NCI-H69 (cell line): ENCODE measurements around the gene PUS1.
"Not testable (repeated sequence)": the region's sequence is repeated elsewhere in the genome, so short reads cannot be mapped to it uniquely, and the experiment has no call there.

Experiments used
- DNase-seq: peaks from one replicate; lab custom pipeline; 2025; lab: John Stamatoyannopoulos, UW

PUS1 gene

DNA sequence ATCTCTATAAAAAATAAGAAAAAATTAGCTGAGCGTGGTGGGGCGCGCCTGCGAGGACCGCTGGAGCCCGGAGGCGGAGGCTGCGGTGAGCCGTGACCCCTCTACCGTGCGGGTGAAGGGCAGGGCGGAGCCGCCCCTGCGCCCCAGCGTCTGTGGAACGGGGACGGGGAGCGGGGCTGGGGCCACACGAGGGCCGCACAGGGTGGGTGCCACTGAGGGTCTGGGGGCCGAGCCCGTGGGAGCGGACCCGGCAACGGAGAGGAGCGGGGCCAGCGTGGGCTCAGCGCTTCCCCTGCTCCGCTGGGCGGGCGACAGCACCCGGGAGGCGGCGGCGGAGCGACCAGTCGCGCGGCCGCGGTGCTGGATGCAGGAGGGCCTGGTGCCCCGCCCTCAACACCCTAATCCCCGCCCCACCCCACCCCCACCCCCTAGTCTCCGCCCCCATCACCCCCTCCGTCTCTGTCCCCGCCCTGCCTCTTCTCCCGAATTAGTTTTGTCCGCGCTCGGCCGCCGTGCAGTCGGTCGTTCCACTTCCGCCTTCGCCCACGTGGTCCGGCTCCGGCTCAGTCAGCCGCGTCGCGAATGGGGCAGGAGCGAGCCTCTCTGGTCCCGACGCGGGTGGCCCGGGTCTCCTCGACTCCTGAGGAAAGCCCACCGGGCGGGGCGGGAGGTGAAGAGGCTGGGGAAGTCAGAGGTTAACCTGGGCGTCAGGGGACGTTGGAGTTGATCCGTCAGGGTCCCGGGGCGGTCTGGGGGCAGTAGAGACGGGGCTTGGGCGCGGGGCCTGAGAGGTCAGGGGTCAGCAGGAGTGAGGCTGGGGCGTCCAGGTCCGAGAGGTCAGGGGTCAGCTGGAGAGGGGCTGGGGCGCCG is at the start of gene PUS1:
Gene PUS1 (plus strand): TSS at position 566 of the 870 bp plus-strand sequence. CDS start 447 bp downstream, outside the sequence.
- DNase-seq = peak; percentile 98

GRCh38 chr12:131882804-131883520 is 46.1 kb upstream of the PUS1 start:
- DNase-seq = peak; percentile 12

DNA sequence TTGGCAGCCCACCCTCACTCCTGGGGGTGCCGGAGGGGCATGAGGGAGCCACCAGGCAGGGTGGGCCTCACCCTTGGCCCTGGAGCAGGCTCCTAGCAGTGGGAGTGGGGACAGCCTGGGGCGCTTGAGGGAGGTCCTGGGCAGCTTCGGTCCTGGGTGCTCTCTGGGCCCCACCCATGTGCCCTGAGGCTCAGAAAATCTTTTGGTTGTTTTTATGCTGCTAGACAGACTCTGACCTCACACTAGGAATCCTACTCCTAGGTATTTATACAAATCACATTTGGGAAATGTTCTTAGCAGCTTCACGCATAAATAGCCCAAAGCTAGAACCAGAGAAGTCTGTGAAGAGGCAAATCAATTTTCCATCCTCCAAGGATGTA is 45.6 kb upstream of the PUS1 start:
- no peak for DNase-seq

DNA sequence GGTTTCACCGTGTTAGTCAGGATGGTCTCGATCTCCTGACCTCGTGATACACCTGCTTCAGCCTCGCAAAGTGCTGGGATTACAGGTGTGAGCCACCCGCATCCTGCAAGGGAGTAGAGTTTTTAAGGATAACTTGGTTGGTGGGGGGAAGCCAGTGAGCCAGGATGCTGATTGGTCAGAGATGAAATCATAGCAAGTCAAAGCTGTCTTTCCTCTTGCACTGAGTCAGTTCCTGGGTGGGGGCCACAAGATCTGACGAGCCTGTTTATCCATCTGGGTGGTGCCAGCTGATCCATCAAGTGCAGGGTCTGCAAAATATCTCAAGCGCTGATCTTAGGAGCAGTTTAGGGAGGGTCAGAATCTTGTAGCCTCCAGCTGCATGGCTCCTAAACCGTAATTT is 44.0 kb upstream of the PUS1 start:
- not testable (repeated sequence) for DNase-seq

DNA sequence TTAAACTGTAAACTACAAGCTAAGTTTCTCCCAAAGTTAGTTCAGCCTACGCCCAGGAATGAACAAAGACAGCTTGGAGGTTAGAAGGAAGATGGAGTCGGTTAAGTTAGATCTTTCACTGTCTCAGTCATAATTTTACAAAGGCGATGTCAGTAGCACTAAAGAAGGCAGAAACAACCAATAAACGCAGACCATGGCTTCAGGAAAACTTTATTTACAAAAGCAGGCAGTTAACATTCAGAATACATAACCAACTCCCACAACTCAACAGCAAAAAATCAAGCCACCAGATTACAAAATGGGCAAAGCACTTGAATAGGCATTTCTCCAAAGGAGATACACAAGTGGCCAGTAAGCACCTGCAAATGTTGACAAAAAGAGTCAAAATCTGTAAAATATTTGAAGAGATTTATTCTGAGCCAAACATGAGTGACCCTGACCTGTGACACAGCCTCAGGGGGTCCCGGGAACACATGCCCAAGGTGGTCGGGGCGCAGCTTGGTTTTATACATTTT is 43.5 kb upstream of the PUS1 start:
- DNase-seq = no peak

DNA sequence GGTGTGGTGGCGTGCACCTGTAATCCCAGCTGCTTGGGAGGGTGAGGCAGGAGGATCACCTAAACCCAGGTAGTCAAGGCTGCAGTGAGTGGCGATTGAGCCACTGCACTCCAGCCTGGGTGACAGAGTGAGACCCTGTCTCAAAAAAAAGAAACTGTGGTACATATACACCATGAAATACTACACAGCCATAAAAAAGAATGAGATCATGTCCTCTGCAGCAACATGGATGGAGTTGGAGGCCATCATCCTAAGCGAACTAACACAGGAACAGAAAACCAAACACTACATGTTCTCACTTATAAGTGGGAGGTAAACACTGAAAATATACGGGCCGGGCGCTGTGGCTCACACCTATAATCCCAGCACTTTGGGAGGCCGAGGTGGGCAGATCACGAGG is 37.4 kb upstream of the PUS1 start:
- not testable (repeated sequence) for DNase-seq

GRCh38 chr12:131892711-131893604 is 36.1 kb upstream of the PUS1 start:
- DNase-seq = no peak

- peak; percentile 33 for DNase-seq
Observed at GRCh38 chr12:131893605-131894312, 35.3 kb upstream of the PUS1 start.

DNA sequence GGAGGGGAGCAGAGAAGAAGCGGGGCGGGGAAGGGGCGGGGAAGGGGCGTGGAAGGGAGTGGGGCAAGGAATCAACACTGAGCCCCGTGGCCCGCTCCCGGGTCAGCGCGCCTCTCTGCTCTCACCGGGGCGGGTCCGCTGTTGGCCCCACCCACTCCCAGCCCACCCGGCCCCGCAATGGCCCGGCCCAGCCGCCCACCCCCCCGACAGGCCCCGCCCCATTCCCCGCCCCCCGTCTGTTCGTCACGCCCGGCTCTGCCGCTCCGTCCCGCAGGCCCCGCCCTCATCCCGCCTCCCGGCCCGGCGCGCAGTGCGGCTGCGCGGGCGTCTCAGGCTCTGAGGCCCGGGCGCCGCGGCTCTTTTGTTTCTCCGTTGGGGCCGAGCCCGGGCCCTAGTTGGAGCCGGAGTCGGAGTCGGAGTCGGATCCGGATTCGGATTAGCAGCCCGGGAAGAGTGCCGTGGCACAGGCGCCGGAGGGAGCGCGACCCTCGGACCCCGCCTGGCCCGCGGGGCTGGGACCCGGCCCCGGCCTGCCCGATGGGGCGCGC is 34.7 kb upstream of the PUS1 start, which contains the start of gene ULK1:
Gene ULK1 (plus strand): TSS at position 310 of the 548 bp plus-strand sequence. CDS start 380 bp downstream, outside the sequence.
- peak; percentile 98 for DNase-seq

- peak; percentile 61 for DNase-seq
Observed at GRCh38 chr12:131894981-131895639, 34.0 kb upstream of the PUS1 start.

GRCh38 chr12:131895640-131896079 is 33.4 kb upstream of the PUS1 start:
- no peak for DNase-seq

- peak; percentile 91 for DNase-seq
Observed at GRCh38 chr12:131896080-131896810, 32.8 kb upstream of the PUS1 start.

DNA sequence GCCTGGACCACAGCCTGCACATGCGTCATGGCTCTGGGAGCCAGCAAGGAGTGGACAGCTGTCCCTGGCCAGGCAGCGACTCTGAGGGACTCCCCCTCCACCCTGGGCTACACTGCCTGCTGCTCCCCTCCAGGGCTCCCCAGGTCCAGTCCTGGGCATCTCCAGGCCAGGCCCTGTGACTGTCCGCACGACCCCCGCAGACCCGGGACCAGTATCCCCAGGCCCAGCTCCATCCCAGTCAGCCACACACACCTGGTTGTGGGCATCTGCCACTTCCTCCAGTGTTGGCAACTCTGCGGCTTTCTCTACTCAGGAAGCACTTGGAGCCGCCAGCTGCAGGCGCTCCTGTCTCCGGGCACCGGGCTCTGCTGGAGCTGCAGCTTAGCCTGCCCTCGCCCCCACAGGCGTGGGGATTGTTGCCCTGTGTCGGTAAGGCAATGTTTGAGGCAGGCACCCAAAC is 32.2 kb upstream of the PUS1 start:
- DNase-seq = no peak

- DNase-seq = no peak
Observed at GRCh38 chr12:131897276-131897675, 31.8 kb upstream of the PUS1 start.

DNA sequence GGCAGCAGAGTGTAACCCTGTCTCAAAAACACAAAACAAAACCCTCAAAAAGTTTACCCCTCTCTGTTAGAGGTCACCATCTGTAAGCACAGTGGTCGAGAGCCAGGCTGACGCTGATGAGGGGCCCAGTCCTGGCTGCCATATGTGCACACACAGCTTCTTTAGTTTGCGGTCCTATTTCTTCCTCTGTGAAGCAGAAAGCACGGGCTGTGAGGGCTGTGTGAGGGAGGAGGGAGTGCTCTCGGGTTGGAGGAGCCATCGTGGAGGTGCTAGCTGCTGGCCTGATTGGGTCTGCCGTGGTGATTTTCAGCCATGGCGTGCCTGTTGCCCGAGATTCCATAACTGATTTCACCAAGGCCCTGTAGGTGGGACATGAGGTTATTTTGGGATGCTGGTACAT is 31.2 kb upstream of the PUS1 start:
- DNase-seq = no peak

DNA sequence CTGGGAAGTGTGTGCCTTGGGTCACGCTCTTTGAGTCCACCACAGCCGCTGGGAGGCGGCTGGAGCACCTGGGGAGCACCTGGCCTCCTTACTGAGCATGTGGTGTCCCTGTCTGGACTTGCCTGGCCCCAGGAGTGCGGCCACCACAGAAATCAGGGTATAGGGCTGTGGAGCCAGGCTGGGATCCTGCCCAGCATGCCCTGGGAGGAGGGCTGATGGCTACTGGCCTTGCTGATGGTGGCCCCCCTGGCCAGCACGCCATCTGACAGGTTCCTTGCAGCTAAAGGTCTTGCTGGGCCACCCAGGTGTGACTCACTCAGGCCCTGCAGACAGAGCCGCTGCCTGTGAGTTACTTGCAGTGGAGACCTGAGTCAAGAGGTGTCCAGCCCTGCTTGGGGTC is 28.7 kb upstream of the PUS1 start:
- peak; percentile 10 for DNase-seq

DNA sequence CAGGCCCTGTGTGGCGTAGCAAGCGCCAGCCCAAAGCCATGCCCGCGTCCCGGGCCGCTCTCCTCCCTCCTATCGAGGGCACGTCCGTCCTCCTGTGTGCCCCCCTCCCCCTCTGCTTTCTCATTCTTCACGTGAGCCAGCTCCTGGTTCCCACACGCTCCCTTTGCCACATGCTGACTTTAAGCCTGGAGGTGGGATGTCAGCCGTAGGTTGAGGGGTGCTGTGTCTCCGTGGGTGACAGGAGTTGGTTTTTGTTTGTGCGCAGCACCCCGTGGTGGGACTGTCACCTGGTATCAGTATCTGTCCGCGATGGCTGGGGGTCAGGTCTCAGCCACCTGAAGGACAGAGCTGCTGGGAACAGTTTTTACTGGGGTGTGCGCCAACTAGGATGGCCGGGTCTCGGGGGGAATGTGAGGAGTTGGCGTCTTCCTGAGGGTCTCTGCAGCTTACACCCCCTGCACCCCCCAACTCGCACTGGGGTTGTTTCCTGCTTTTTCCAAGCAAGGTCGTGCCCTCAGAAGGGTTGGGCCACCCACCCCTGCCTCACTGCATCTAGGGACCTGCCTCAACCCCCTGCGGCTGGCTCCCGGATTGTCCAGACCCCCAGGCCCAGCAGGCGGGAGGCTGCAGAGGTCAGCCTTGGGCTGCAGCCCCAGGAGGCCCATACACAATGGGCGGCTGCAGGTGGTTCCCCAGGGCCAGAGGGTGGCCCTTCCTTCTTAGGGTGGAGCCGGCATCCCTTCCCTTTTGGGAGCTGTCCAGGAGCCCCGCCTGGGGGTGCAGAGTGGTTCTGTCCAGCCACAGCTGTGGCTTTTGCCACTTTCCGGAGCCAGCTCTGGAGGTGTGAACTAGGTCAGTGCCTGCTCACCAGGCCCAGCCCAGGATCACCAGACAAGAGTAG is 27.4 kb upstream of the PUS1 start:
- no peak for DNase-seq
